Kidney (tissue), 14 donors: ENCODE measurements around the gene PRUNE2. TPM values are rescaled to one million over a fixed set of nuclear protein-coding genes. Genes with fewer than 3 reads are reported as not detected.

Source experiments
- DNase-seq, 5 donors: peaks; one replicate each; pipeline ENCODE4 v3.0.0-alpha.2; 2013 to 2020
- FAIRE-seq: peaks from 2 replicates; lab custom pipeline; 2012; peaks lifted over from hg19 to GRCh38; lab: Jason Lieb, UNC
- H3K27ac ChIP-seq, 2 donors: one replicate each; pipeline ENCODE4 v1.7.0; 2013; ENCODE audit warnings: low read depth in 2 of 2, low read length in 2 of 2, inconsistent platforms in 1 of 2
- H3K27me3 ChIP-seq: one replicate; pipeline ENCODE4 v1.7.1; 2013; ENCODE audit warnings: low read length, inconsistent platforms; ENCODE audit not compliant: control insufficient read depth, insufficient read depth
- H3K36me3 ChIP-seq, 3 donors: one replicate each; pipeline versions ENCODE4 v1.7.0 to v1.7.1; 2013; ENCODE audit warnings: low read length in 3 of 3, control low read depth in 1 of 3, inconsistent platforms in 1 of 3; ENCODE audit not compliant: insufficient read depth in 3 of 3, control insufficient read depth in 2 of 3
- H3K4me1 ChIP-seq, 3 donors: one replicate each; pipeline versions ENCODE4 v1.7.0 to v1.7.1; 2013; ENCODE audit warnings: low read length in 3 of 3, inconsistent platforms in 1 of 3, low read depth in 1 of 3; ENCODE audit not compliant: control insufficient read depth in 2 of 3, insufficient read depth in 2 of 3
- H3K4me3 ChIP-seq, 3 donors: one replicate each; pipeline versions ENCODE4 v1.7.0 to v1.8.1; 2013; ENCODE audit warnings: low read length in 3 of 3, control low read depth in 1 of 3, inconsistent platforms in 1 of 3
- H3K9ac ChIP-seq, 3 donors: one replicate each; pipeline versions ENCODE4 v1.7.0 to v1.7.1; 2013; ENCODE audit warnings: low read length in 3 of 3, control low read depth in 1 of 3, inconsistent platforms in 1 of 3
- H3K9me3 ChIP-seq, 3 donors: one replicate each; pipeline versions ENCODE4 v1.7.0 to v1.7.1; 2013; ENCODE audit warnings: low read length in 3 of 3, control low read depth in 1 of 3, inconsistent platforms in 1 of 3; ENCODE audit not compliant: control insufficient read depth in 2 of 3, insufficient read depth in 1 of 3
- CTCF ChIP-seq: IDR thresholded peaks from 3 replicates; pipeline ENCODE4 v1.5.1; 2012; ENCODE audit warnings: mild to moderate bottlenecking, moderate library complexity, borderline replicate concordance; ENCODE audit not compliant: insufficient read depth; ENCODE audit errors: extremely low read depth
- intact Hi-C: fragments of 100-400 bp; cut with DNase I; formaldehyde crosslinking; loops from one replicate; pipeline ENCODE4 v1.11.1; 2022
- polyA plus RNA-seq: library from polyadenylated mRNA; stranded (reverse); fragments of 350-450 nt; fragmentation: Illumina TruSeq; extraction: RNeasy Lipid Tissue Mini Kit (QIAGEN cat#74804); gene quantifications from one replicate; pipeline ENCODE4 v1.2.3, GENCODE V29; 2014; ENCODE audit warnings: low read depth, low replicate concordance; ENCODE audit not compliant: insufficient read depth
- total RNA-seq: library from RNA; stranded (reverse); fragmentation: NEBNext Ultra II Directional; extraction: Animal tissue kit (Norgen Biotek cat#: 25700); gene quantifications from one replicate; pipeline ENCODE4 v1.2.1, GENCODE V29; 2021
- donor health status: control.
- donor health status: control.
- donor health status: control.
- donor health status: control.
- donor health status: control.
- donor health status: DM: yes; HTN: yes; CAD: no.
- donor health status: Normal renal cell carcinoma (clear cell type).

Gene PRUNE2
- total and polyA plus RNA-seq, 2 donors from 2014 or later, result 12.6 to 65.1 TPM

GRCh38 chr9:76690973-76691370, 214.9 kb downstream of the PRUNE2 start:
- no peak for DNase-seq
- no peaks in the 10 kb centered on the region for H3K36me3 ChIP-seq
- H3K27me3 ChIP-seq, result no peaks in the 10 kb centered on the region
- H3K27ac ChIP-seq, result no peak overlapping the region
- intact Hi-C loops, result no loop called here
- H3K4me3 ChIP-seq, result no peak overlapping the region
- H3K9ac ChIP-seq, result no peak overlapping the region
- no peak for TF ChIP-seq CTCF
- no peaks in the 10 kb centered on the region for H3K9me3 ChIP-seq
- no peak for FAIRE-seq
- no peaks in the 10 kb centered on the region for H3K4me1 ChIP-seq

GRCh38 chr9:76690246-76690972, 215.5 kb downstream of the PRUNE2 start:
- Histone ChIP-seq H3K36me3 (no peaks in the 10 kb centered on the region), H3K9me3 (no peaks in the 10 kb centered on the region), H3K4me1 (no peaks in the 10 kb centered on the region), H3K27ac (no peak overlapping the region), H3K27me3 (no peaks in the 10 kb centered on the region), H3K4me3 (no peak overlapping the region), H3K9ac (no peak overlapping the region)
- FAIRE-seq, result no peak
- intact Hi-C loops, result no loop called here
- no peak for TF ChIP-seq CTCF
- DNase-seq, result no peak

GRCh38 chr9:76688471-76689238, 217.3 kb downstream of the PRUNE2 start:
- DNase-seq (no peak), FAIRE-seq (no peak)
- no peak for TF ChIP-seq CTCF
- Histone ChIP-seq H3K27me3 (no peaks in the 10 kb centered on the region), H3K36me3 (no peaks in the 10 kb centered on the region), H3K27ac (no peak overlapping the region), H3K9ac (no peak overlapping the region), H3K4me3 (no peak overlapping the region), H3K4me1 (no peaks in the 10 kb centered on the region), H3K9me3 (no peaks in the 10 kb centered on the region)
- intact Hi-C loops, result no loop called here
